HK-2 (cell line): Measurements from ENCODE around the gene PIGU.
"Not testable (repeated sequence)": the region's sequence is repeated elsewhere in the genome, so short reads cannot be mapped to it uniquely, and the experiment has no call there.

Source experiments
- DNase-seq: peaks from one replicate; pipeline ENCODE4 v3.0.0-alpha.2; 2018; ENCODE audit not compliant: unreplicated experiment

PIGU gene

GRCh38 chr20:34676642-34677373 lies at the start of gene PIGU:
TSS of gene PIGU (minus strand) at chr20:34677092. CDS start at chr20:34677085, 7 bp downstream.
- peak; percentile 98 for DNase-seq

DNA sequence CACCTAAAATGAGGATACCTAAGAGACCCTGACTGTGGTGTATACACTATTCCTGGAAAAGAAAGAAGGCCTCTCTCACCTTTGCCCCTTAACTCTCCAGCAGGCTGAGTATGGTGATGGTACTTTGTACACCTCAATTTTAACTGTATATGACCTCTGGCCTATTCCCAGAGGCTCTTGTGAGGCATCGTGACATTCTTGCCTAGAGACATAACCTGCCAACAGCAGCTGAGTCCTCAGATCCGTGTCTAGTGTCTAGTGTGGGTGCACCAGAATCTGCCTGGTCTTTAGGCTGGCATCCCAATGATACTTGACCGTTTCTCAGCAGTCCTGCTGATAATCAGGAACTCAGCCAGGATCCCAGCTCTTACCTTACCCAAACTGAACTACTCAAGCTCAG lies 47.3 kb upstream of the PIGU start:
- no peak for DNase-seq

GRCh38 chr20:34722560-34722959 lies 45.7 kb upstream of the PIGU start:
- not testable (repeated sequence) for DNase-seq

- no peak for DNase-seq
Observed at GRCh38 chr20:34720266-34720665, 43.4 kb upstream of the PIGU start.

DNA sequence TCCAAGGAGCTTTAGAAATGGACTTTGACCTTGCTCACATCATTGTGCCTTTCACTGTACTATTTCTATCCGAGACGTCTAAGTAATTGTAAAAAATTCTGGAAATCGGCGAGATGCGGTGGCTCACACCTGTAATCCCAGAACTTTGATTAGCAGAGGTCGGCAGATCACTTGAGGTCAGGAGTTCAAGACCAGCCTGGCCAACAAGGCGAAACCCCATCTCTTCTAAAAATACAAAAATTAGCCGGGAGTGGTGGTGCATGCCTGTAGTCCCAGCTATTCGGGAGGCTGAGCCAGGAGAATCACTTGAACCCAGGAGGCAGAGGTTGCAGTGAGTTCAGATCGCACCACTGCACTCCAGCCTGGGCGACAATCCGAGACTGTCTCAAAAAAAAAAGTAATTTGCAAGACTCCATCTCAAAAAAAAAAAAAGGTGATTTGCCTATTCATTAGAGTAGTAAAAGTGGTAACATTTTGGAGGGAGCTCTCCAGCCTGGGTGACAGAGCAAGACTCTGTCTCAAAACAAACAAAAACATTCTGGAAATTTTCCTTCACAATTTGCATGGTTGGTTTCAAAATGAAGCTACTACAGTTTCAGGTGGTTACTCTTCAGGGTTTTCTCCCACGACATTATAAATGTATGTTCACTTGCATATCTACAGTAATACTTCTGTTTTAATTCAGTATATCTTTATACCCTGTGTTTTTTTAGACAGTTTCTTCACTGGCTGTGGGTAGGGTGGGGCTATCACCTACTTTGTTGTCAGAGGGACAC lies 42.5 kb upstream of the PIGU start:
- not testable (repeated sequence) for DNase-seq

DNA sequence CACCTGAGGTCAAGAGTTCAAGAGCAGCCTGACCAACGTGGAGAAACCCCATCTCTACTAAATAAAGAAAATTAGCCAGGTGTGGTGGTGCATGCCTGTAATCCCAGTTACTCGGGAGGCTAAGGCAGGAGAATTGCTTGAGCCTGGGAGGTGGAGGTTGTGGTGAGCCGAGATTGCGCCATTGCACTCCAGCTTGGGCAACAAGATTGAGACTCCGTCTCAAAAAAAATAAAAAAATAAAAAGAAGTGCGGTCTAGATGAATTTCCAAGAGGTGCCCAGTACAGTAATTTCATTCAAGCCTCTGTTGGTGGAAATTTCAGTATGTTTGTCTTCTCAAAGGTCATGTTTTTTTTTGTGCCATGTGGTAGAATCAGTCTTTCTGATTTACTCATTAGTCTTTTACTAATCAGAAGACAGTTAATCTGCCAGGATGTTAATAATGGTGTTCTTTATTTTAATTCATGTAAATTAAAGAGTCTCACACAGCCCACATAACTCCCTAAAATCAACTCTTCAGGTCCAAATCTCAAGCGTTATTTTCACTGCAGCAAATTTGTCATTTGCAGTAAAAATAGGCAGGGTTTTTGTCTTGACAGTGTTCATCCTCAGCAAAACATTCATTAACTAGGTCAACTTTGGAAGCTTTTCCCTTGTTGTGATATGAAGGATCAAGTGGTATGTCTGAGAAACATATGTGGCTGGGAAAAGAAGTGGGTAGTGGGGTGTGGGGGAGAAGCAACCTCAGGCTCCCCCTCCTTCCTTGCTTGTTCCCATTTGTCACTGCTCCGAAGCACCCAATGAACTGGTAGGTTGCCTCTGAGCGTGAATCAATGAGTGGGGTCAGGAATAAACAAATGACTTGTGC lies 40.6 kb upstream of the PIGU start:
- no peak for DNase-seq

DNA sequence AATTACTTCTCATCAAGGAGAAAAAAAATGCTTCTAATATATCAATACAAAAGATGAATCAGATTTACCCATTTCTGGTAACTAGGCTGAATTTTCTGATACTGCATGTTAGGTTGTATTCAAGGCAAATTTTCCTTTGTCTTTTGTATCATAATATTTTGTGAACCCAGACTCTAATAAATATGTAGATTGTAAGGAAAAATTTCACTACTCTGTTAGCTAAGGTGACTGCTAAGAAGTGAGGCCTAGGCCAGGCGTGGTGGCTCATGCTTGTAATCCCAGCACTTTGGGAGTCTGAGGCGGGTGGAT lies 40.0 kb upstream of the PIGU start:
- no peak for DNase-seq

DNA sequence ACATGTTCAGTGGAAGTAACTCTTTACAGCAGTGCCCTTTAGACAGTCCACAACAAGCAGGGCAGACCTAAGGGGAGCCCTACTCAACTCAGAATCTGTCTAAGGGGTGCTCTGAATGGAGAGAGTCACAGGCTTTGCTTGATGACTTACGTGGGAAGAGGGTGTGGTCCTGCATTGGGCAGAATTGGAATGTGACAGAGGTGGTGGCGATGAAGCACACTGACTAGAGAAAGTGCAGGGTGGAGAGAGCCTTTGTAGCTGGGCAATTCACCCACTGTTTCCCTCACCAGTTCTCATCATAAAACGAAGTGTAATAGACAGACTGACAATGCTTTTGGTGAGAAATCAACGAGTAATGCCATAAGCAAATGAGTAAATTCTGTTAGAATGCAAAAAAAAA lies 38.5 kb upstream of the PIGU start:
- DNase-seq, result no peak

GRCh38 chr20:34713944-34714515 lies 37.1 kb upstream of the PIGU start:
- DNase-seq, result not testable (repeated sequence)

DNA sequence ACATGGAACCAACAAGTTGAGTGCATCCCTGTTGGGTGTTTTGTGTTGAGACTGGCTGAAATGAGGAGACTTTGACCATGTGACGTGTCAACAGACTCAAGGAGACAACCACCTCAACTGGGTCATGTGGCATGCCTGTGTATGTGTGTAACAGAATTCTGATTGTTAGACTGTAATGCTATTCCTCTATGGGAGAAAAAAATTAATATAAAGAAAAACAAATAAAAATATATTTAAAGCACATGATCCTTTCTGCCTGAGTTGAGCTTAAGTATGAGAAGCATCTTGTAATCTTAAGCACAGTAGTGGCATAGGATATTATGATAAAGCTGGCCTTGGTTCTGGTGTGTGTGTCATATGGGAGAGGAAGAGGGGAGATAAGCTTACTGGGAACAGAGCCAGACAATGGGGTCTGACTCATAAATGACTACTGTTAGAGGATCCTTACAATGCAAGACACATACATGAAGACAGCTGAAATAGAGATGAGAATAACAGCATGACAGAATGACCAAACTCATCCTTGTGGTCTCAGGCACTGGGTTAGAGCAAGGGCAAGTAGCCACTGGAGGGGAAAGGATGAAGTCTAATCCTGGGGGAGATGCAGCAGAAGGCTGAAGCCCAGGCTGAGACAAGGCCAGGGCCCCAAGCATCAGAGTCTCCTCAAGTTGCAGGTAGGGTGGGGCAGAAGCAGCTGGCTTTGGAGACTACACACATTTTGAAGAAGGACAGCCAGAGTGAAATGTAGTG lies 36.5 kb upstream of the PIGU start:
- DNase-seq, result peak; percentile 65

DNA sequence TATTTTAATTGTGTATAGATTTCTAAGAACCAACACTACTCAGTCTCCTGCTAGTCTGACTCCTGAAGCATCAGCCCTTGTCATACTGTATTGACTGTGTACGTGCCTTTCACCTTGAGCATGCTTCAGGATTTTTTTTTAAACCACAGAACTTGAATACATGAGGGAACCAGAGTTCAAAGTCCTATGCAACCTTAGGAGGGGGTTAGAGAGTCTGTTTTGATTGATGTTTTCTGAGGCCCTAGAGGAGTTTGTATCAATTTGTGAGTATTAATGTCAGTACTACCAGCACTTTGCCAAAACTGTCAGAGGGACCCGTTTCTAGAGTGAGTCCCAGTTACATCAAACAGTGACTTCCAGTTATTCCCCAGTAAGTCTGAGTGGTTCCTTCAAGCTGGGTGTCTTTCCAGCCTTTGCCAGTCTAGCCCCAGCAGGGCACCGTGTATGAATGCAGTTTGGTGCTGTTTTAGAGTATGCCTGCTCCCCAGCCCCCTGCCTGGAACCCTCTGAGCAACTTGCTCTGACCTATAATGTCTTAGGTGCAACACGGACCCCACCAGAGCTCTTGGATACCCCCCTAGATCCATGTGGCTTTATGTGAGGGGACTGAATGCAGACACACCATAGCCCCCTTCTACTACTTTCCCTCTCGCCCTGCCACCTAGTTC lies 35.8 kb upstream of the PIGU start:
- DNase-seq, result no peak

DNA sequence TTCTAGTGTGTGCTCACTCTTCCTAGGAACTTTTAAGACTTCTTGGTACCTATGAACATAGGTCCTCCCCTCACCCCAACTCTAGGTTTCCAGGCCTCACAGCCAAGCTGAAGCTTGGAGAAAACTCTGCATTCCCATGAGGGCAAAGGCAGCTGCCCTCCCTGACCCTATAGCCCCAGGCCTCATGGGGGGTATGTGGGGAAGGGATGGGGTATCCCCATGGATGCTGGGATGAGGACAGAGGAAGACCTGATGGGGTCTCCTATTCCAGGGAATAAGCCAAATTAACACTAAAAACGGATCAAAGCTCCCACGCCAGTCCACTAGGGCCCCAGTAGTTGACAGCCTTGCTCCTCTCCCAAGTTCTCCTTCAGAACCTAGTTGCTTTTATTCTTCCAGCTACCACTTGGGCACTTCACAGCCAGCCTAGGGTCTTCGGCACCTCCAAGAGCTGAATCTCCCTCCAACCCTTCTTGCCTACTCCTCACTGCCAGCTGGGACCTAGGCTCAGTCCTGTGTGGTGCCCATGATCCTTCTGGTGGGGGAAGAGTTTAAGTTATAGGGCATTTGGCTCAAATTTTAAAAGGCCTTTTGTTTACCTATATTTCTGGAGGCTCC lies 35.0 kb upstream of the PIGU start:
- no peak for DNase-seq

- DNase-seq, result no peak
Observed at GRCh38 chr20:34710861-34711574, 34.1 kb upstream of the PIGU start.

DNA sequence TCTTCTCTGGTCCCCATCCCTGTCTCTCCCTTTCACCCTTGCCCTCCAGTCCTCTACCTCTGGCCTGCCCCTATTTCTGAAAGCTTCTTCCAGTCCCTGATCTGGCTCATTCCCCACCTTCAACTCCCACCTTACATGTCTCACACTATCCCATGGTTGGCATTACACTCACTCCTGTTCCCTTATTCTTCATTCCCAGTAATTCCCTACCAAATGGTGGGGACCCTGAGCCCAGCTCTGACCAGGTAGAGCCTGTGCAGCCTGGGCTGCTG lies 33.6 kb upstream of the PIGU start:
- no peak for DNase-seq

DNA sequence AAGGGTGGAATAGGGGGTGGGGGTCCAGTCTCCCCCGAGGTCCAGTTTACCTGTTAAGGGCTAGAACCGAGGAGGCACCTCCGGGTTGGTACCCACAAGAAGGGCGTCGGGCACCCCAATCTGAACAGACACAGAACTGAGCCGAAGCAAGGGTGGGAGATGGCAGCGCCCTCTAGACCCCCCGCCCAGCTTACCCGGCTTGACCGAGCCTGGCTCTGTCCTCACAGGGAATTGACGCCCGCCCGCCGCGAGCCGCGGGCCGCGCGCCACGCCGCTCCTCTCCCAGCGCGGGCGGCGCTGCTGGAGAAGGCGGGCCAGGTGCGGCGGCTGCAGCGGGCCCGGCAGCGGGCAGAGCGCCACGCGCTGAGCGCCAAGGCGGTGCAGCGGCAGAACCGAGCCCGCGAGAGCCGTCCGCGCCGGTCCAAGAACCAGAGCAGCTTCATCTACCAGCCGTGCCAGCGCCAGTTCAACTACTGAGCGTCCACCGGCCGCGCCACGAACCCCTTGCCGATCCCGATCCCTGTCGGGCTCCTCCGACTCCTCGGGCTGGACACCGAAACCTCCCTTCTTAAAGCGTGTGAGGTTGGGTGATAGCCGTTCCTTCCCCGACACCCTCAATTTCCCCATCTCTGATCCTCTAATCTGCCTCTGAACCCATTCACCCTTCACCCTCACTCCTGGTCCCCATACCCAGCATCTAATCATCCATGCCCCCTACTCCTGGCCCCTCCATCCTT lies 33.1 kb upstream of the PIGU start:
- DNase-seq, result peak; percentile 74

DNA sequence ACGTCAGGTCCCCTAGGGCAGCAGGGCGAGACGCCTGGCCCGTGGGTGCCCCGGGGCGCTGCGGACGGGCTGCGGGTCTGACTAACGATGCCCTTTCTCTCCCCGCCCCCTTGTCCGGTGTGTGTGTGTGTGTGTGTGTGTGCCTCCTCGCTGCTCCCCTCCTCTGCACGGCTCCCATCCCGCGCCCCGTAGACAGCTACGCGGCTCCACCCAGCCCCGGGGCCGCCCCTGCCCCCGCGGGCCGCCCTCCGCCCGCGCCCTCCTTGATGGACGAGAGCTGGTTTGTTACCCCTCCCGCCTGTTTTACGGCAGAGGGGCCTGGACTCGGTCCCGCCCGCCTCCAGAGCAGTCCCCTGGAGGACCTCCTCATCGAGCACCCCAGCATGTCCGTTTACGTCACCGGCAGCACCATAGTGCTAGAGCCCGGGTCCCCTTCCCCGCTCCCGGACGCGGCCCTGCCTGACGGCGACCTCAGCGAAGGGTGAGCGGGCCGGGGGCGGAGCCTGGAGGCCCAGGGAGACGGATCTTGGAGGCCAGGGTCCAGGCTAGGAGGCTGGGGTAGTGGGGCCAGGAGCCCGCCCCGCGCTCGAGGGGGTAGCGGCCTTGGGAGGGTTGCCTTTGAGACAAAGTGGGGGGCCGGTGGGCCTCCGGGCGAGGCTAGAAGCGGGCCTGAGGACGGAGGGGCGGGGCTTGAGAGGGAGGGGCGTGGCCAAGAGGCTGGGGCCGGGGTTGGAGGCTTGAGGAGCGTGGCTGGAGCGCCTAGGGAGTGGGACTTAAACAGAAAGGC lies 32.3 kb upstream of the PIGU start:
- DNase-seq, result peak; percentile 79

- DNase-seq, result peak; percentile 55
Observed at GRCh38 chr20:34708621-34709043, 31.7 kb upstream of the PIGU start.
